ENCODE results near the gene ITPR2.
A peak's percentile ranks its signal among the peaks of the same experiment; 100 is the strongest.

DNA sequence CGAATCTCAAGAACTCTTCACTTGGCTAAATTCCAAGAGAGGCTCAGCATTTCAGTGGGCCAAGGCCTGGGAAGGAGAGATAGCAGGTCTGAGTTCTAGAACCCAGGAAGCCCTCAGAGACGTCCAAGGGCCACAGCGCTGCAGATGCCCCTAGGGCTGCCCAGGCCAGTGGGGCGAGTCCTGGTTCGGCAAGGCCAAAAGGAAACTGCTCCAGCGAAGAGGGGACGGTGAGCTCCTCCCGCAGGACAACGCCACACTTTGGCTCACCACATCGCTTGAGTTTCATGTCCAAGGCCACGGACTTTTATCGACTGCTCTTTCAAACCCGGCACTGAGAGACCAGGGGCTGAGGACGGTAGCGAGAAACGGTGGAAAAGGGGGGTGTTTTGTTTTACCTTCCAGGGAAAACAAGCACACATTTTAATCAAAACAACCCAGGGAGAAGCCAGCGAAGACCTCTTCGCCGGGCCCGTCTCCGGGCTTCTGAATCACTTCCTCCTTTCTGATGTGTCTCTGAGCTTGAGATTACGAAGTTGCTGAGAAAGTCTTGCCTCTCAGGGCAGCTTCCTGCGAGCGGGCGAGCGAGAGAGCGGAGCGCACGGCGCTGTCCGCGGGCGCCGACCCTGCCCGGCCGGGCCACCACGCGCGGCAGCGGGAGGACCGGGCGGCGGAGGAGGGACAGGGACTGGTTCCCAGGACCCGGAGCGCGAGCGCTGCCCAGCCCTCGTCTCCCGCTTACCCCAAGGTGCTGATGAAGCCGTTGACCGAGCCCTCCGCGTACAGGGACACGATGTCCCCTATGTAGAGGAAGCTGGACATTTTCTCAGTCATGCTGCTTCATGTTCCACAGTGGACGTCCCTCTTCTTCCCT lies 808 bp downstream of the ITPR2 start:
- TF ChIP-seq POLR2AphosphoS5 (IDR thresholded peaks at IDR 0.05; ENCODE audit: low read depth, low read length) (no peak), SIN3A (IDR thresholded peaks at IDR 0.05; ENCODE audit: borderline replicate concordance, insufficient read depth, low read length) (no peak)
- TF ChIP-seq, protein P1, sequence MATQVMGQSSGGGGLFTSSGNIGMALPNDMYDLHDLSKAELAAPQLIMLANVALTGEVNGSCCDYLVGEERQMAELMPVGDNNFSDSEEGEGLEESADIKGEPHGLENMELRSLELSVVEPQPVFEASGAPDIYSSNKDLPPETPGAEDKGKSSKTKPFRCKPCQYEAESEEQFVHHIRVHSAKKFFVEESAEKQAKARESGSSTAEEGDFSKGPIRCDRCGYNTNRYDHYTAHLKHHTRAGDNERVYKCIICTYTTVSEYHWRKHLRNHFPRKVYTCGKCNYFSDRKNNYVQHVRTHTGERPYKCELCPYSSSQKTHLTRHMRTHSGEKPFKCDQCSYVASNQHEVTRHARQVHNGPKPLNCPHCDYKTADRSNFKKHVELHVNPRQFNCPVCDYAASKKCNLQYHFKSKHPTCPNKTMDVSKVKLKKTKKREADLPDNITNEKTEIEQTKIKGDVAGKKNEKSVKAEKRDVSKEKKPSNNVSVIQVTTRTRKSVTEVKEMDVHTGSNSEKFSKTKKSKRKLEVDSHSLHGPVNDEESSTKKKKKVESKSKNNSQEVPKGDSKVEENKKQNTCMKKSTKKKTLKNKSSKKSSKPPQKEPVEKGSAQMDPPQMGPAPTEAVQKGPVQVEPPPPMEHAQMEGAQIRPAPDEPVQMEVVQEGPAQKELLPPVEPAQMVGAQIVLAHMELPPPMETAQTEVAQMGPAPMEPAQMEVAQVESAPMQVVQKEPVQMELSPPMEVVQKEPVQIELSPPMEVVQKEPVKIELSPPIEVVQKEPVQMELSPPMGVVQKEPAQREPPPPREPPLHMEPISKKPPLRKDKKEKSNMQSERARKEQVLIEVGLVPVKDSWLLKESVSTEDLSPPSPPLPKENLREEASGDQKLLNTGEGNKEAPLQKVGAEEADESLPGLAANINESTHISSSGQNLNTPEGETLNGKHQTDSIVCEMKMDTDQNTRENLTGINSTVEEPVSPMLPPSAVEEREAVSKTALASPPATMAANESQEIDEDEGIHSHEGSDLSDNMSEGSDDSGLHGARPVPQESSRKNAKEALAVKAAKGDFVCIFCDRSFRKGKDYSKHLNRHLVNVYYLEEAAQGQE (IDR thresholded peaks at IDR 0.05; ENCODE audit: insufficient read depth in 1 of 2, low read depth in 2 of 2, low read length in 2 of 2) = peak in 1 of 2 experiments; percentile 66; a peak in 2 of 4 replicates

Data from PFSK-1 (cell line).